RWPE2 (cell line): ENCODE data around the gene TENM4.

Experiments used
- ATAC-seq: fragments of 200-7000 bp; cut with Tn5 transposase; 3 replicates; pipeline ENCODE4 v1.9.1; 2021; ENCODE audit warnings: low read depth
- DNase-seq: peaks from one replicate; pipeline ENCODE4 v3.0.0-alpha.2; 2020; ENCODE audit warnings: low spot score
- H3K27ac ChIP-seq: fragments of 450-650 bp; 2 replicates; pipeline ENCODE4 v1.5.1; 2017; ENCODE audit warnings: mild to moderate bottlenecking; ENCODE audit not compliant: poor library complexity, severe bottlenecking
- H3K27me3 ChIP-seq: fragments of 250-450 bp; sonication (Bioruptor Pico); 2 replicates; pipeline ENCODE4 v1.5.1; 2021; ENCODE audit warnings: mild to moderate bottlenecking, moderate library complexity; ENCODE audit not compliant: insufficient read depth, poor library complexity, severe bottlenecking
- H3K36me3 ChIP-seq: fragments of 250-450 bp; sonication (Bioruptor Pico); 2 replicates; pipeline ENCODE4 v1.5.1; 2020; ENCODE audit warnings: low read depth, mild to moderate bottlenecking, moderate library complexity
- H3K4me1 ChIP-seq: fragments of 250-450 bp; sonication (Bioruptor Pico); 2 replicates; pipeline ENCODE4 v1.5.1; 2021; ENCODE audit warnings: mild to moderate bottlenecking, moderate library complexity; ENCODE audit not compliant: insufficient read depth, poor library complexity, severe bottlenecking
- H3K4me3 ChIP-seq: fragments of 250-450 bp; sonication (Bioruptor Pico); 2 replicates; pipeline ENCODE4 v1.5.1; 2021; ENCODE audit warnings: mild to moderate bottlenecking, moderate library complexity; ENCODE audit not compliant: severe bottlenecking
- H3K9me3 ChIP-seq: fragments of 250-450 bp; sonication (Bioruptor Pico); 2 replicates; pipeline ENCODE4 v1.5.1; 2021; ENCODE audit warnings: mild to moderate bottlenecking, moderate library complexity; ENCODE audit not compliant: severe bottlenecking
- CTCF ChIP-seq: fragments of 450-650 bp; IDR thresholded peaks from one replicate; pipeline ENCODE4 v1.5.1; 2017; ENCODE audit warnings: mild to moderate bottlenecking, moderate library complexity; ENCODE audit not compliant: poor library complexity, severe bottlenecking

TENM4 gene

GRCh38 chr11:79151396-79151795, 289.4 kb downstream of the TENM4 start:
- TF ChIP-seq CTCF, result no peak
- DNase-seq (no peak), ATAC-seq (no peak)
- Histone ChIP-seq H3K27me3 (no peaks in the 10 kb centered on the region), H3K4me1 (peaks cover 9% of the 10 kb centered on the region), H3K27ac (no peak overlapping the region), H3K4me3 (no peak overlapping the region), H3K36me3 (no peaks in the 10 kb centered on the region), H3K9me3 (no peaks in the 10 kb centered on the region)

- no peaks in the 10 kb centered on the region for H3K9me3 ChIP-seq
- no peak overlapping the region for H3K27ac ChIP-seq
- no peaks in the 10 kb centered on the region for H3K36me3 ChIP-seq
- ATAC-seq, result peak; percentile 29; the same call in 1 of the 3 replicates
- no peak for DNase-seq
- no peak overlapping the region for H3K4me3 ChIP-seq
- no peak for TF ChIP-seq CTCF
- no peaks in the 10 kb centered on the region for H3K27me3 ChIP-seq
- peaks cover 4% of the 10 kb centered on the region for H3K4me1 ChIP-seq
Observed at GRCh38 chr11:79150966-79151365, 289.9 kb downstream of the TENM4 start.

GRCh38 chr11:79150320-79150719, 290.5 kb downstream of the TENM4 start:
- DNase-seq (no peak), ATAC-seq (no peak)
- Histone ChIP-seq H3K27me3 (no peaks in the 10 kb centered on the region), H3K27ac (no peak overlapping the region), H3K4me1 (no peaks in the 10 kb centered on the region), H3K9me3 (no peaks in the 10 kb centered on the region), H3K4me3 (no peak overlapping the region), H3K36me3 (no peaks in the 10 kb centered on the region)
- TF ChIP-seq CTCF, result no peak

- H3K36me3 ChIP-seq, result no peaks in the 10 kb centered on the region
- no peaks in the 10 kb centered on the region for H3K4me1 ChIP-seq
- TF ChIP-seq CTCF, result no peak
Observed at GRCh38 chr11:79147731-79148130, 293.1 kb downstream of the TENM4 start.

GRCh38 chr11:79147011-79147410, 293.8 kb downstream of the TENM4 start:
- no peaks in the 10 kb centered on the region for H3K9me3 ChIP-seq
- H3K4me1 ChIP-seq, result no peaks in the 10 kb centered on the region
- no peaks in the 10 kb centered on the region for H3K36me3 ChIP-seq
- no peak overlapping the region for H3K27ac ChIP-seq
- TF ChIP-seq CTCF, result no peak
- H3K27me3 ChIP-seq, result no peaks in the 10 kb centered on the region
- DNase-seq (no peak), ATAC-seq (no peak)
- no peak overlapping the region for H3K4me3 ChIP-seq

More at GRCh38 chr11:79147731-79148130, 293.1 kb downstream of the TENM4 start:
- ATAC-seq (no peak), DNase-seq (no peak)
- Histone ChIP-seq H3K4me3 (no peak overlapping the region), H3K9me3 (no peaks in the 10 kb centered on the region), H3K27ac (no peak overlapping the region), H3K27me3 (no peaks in the 10 kb centered on the region)
